K562 (cell line): ENCODE data around the gene GAB2. TPM values are rescaled to one million over a fixed set of nuclear protein-coding genes. Genes with fewer than 3 reads are reported as not detected.
A peak's percentile ranks its signal among the peaks of the same experiment; 100 is the strongest.

Experiments
- CHAMP1 ChIP-seq: fragments of 450-650 bp; IDR thresholded peaks from 2 replicates; pipeline ENCODE4 v1.6.1; 2016; ENCODE audit warnings: mild to moderate bottlenecking
- CHD4 ChIP-seq: fragments of 200-600 bp; sonication (generic); IDR thresholded peaks from 3 replicates; pipeline ENCODE4 v1.6.1; 2012; ENCODE audit warnings: low read depth, mild to moderate bottlenecking, mixed read lengths, low read length, inconsistent platforms; ENCODE audit not compliant: insufficient read depth, insufficient replicate concordance, poor library complexity, severe bottlenecking
- CREBBP ChIP-seq: IDR thresholded peaks from one replicate; pipeline ENCODE4 v1.6.1; 2012; ENCODE audit warnings: low read depth, mild to moderate bottlenecking, control low read depth, inconsistent platforms, low read length
- EP300 ChIP-seq: IDR thresholded peaks from 2 replicates; pipeline ENCODE4 v1.6.1; 2012; ENCODE audit warnings: low read length, improper control_type of control experiment
- ETS2 ChIP-seq: IDR thresholded peaks from 2 replicates; pipeline ENCODE4 v1.6.1; 2016; ENCODE audit warnings: borderline replicate concordance, missing genetic modification characterization, mild to moderate bottlenecking, moderate library complexity, missing compliant biosample characterization; ENCODE audit not compliant: poor library complexity, severe bottlenecking
- GATAD2B ChIP-seq: fragments of 450-650 bp; IDR thresholded peaks from 2 replicates; pipeline ENCODE4 v1.6.1; 2017; ENCODE audit warnings: mild to moderate bottlenecking, borderline replicate concordance
- GTF2F1 ChIP-seq: IDR thresholded peaks from 2 replicates; pipeline ENCODE4 v1.6.1; 2011; ENCODE audit warnings: low read depth, low read length, improper control_type of control experiment
- KDM1A ChIP-seq, 2 experiments: fragments of 450-650 bp; IDR thresholded peaks; 2 replicates each; pipeline ENCODE4 v1.6.1; 2016; ENCODE audit warnings: mild to moderate bottlenecking in 2 of 2
- MAFF ChIP-seq: IDR thresholded peaks from 2 replicates; pipeline ENCODE4 v1.6.1; 2012; ENCODE audit warnings: low read length, improper control_type of control experiment
- NFRKB ChIP-seq: fragments of 450-650 bp; IDR thresholded peaks from 2 replicates; pipeline ENCODE4 v1.6.1; 2016; ENCODE audit warnings: low read depth
- PTRF ChIP-seq: fragments of 450-650 bp; IDR thresholded peaks from 2 replicates; pipeline ENCODE4 v1.6.1; 2016; ENCODE audit warnings: mild to moderate bottlenecking, missing genetic modification characterization, missing compliant biosample characterization
- RERE ChIP-seq: sonication (generic); formaldehyde crosslinking; IDR thresholded peaks from 2 replicates; pipeline ENCODE4 v1.8.0; 2023; ENCODE audit warnings: missing genetic modification reagents, mild to moderate bottlenecking, borderline replicate concordance
- RFX1 ChIP-seq: fragments of 450-650 bp; IDR thresholded peaks from 2 replicates; pipeline ENCODE4 v1.6.1; 2016; ENCODE audit warnings: mild to moderate bottlenecking, moderate library complexity
- SMAD2 ChIP-seq: fragments of 150-350 bp; IDR thresholded peaks from 2 replicates; pipeline ENCODE4 v1.6.1; 2014; ENCODE audit warnings: low read depth, mild to moderate bottlenecking, low read length
- SMAD4 ChIP-seq: fragments of 250-450 bp; sonication (Bioruptor Pico); conservative IDR thresholded peaks from 2 replicates; pipeline ENCODE4 v1.8.0; 2021; ENCODE audit warnings: inconsistent platforms, mild to moderate bottlenecking, moderate library complexity
- XRCC3 ChIP-seq: fragments of 450-650 bp; IDR thresholded peaks from 2 replicates; pipeline ENCODE4 v1.6.1; 2017; ENCODE audit warnings: mild to moderate bottlenecking, moderate library complexity
- ZNF277 ChIP-seq: fragments of 250-450 bp; sonication (Bioruptor Pico); IDR thresholded peaks from 2 replicates; pipeline ENCODE4 v1.8.0; 2022; ENCODE audit warnings: inconsistent platforms, mild to moderate bottlenecking, moderate library complexity, borderline replicate concordance
- polyA plus RNA-seq, 8 experiments: library from polyadenylated mRNA; depleted of rRNA in 4 of 8; stranded (reverse) in 5 of 8; unstranded in 3 of 8; fragments of >200 nt; fragmentation: Nextera tagmentation in 2 of 8; fragmentation: Illumina TruSeq in 1 of 8; extraction: Ambion mirVana in 2 of 8; extraction: Trizol in 1 of 8; gene quantifications; 2 replicates each; pipeline versions ENCODE4 v1.2.1 to v1.2.3, GENCODE V29; 2011 to 2014; ENCODE audit warnings: inconsistent platforms in 1 of 8, missing spikeins in 1 of 8
- total RNA-seq, 7 experiments: library from RNA; depleted of rRNA in 6 of 7; stranded (reverse); fragments of >200 nt in 6 of 7; fragmentation: Illumina TruSeq in 2 of 7; extraction: Trizol in 2 of 7; gene quantifications; 2 replicates each; pipeline versions ENCODE4 v1.2.1 to v1.2.3, GENCODE V29; 2011 to 2021; ENCODE audit warnings: low replicate concordance in 1 of 7
- TF ChIP-seq, protein P1 (sequence below): fragments of 450-650 bp; conservative IDR thresholded peaks from 2 replicates; pipeline ENCODE4 v1.6.1; 2016; ENCODE audit warnings: missing genetic modification characterization, low read depth, mild to moderate bottlenecking, missing compliant biosample characterization, moderate library complexity

GAB2 gene
- total and polyA plus RNA-seq, 9 of the 15 experiments (the other 6 are each of a cell fraction or from before 2014, with no cell fraction given) = 2.3 to 35.2 (median 16.1) TPM

GRCh38 chr11:78414321-78415051 lies 3.1 kb downstream of the GAB2 start (continued):
- TF ChIP-seq CHAMP1 = no peak
- no peak for TF ChIP-seq ETS2
- no peak for TF ChIP-seq CREBBP
- TF ChIP-seq XRCC3 = no peak
- no peak for TF ChIP-seq SMAD2
- no peak for TF ChIP-seq ZNF277 (CRISPR knock-in tag)
- no peak for TF ChIP-seq CHD4
- no peak for TF ChIP-seq SMAD4 (CRISPR knock-in tag)
- TF ChIP-seq NFRKB = peak; percentile 55; the same call in 1 of the 2 replicates
- TF ChIP-seq MAFF = peak; percentile 76
- no peak for TF ChIP-seq RFX1
- TF ChIP-seq, protein P1, sequence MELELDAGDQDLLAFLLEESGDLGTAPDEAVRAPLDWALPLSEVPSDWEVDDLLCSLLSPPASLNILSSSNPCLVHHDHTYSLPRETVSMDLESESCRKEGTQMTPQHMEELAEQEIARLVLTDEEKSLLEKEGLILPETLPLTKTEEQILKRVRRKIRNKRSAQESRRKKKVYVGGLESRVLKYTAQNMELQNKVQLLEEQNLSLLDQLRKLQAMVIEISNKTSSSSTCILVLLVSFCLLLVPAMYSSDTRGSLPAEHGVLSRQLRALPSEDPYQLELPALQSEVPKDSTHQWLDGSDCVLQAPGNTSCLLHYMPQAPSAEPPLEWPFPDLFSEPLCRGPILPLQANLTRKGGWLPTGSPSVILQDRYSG (tag) = no peak
- TF ChIP-seq PTRF (tag) = no peak
- TF ChIP-seq RERE (CRISPR knock-in tag) = no peak
- TF ChIP-seq GATAD2B = no peak
- peak; percentile 46; the same call in 1 of the 2 replicates for TF ChIP-seq EP300
- peak in 1 of 2 experiments; percentile 16; a peak in 1 of 4 replicates for TF ChIP-seq KDM1A (IDR thresholded peaks at IDR 0.05)
- no peak for TF ChIP-seq GTF2F1
